NCI-H446 (cell line): ENCODE results near the gene PSME3.
"Not testable (repeated sequence)": the region's sequence is repeated elsewhere in the genome, so short reads cannot be mapped to it uniquely, and the experiment has no call there.

Experiments used
- DNase-seq, 2 experiments: peaks; one replicate each; lab custom pipeline; 2025; lab: John Stamatoyannopoulos, UW

Gene PSME3

DNA sequence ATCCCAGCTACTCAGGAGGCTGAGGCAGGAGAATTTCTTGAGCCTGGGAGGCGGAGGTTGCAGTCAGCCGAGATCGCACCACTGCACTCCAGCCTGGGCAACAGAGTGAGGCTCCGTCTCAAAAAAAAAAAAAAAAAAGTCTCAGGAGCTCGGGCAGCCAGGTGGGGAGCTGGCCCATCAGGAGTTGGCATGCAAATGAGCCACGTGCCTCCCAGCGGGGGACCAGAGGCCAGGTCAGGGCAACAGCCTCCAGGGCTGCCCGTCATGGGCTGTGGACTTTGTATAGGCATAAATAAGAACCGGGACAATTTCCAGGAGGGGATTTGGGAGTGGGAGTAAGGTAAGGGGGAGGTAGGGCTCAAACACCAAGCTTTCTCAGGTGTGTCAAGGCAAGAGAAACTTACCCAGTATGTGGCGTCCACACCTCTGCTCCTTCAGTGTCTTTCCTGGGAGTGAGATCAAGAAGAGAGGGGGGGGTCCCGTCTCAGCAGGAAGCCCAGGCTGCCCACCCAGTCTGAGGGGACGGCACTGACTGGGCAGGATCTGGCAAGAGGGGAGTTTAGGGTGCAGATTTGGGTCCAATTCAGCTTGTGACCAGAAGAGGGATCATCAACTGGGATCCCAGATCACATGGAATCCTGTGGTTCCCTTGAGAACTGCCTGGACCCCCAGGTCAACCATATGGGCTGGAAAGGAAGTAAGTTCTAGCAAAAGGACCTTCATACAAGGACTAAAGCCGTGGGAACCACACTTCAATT is 45.1 kb downstream of the PSME3 start:
- DNase-seq: no peak

DNA sequence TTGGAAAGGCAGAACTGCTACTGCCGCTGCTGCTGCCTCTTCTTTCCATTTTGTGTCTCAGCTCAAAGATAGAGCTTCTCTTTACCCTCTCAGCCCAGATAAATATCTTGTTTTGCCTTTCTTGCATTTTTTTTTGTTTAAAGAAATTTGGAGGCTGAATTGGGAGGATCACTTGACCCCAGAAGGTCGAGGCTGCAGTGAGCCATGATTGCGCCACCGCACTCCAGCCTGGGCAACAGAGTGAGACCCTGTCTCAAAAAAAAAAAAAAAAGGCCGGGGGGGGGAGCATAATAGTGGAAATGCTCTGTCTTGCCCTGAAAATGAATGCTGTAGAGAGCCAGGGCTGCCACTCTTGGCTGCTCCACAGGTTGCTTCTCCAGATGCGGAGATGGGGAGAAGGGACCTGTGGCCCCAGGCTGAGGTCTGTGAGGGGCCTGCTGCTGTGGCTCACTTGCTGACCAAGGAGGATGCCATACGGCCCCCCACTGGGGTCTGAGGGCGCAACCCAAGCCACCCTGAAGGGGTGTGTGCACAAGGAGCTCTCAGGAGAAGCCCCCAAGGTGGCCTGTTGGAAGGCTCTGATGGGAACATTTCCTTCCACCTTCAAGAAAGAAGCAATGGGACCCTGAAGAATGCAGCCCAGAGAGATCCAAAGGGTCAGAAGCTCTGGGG is 45.9 kb downstream of the PSME3 start:
- no peak for DNase-seq

DNA sequence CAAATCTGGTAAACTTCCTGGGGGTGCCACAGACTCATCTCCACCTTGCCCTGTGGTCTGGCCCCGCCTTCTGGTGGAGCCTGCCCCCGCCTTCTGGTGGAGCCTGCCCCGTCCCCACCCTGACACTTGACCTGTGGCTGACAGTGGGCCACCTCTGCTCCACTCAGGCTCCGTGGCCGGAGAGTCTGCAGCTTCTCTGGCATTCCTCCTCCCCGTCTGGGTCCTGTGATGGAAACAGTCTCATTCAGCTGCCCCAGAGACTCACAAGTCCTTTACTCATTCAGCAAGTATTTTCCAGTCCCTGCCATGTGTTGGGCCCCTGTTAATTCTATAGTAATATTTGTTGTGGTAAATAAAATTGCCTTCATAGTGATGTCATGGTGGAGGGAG is 46.4 kb downstream of the PSME3 start:
- DNase-seq: no peak

DNA sequence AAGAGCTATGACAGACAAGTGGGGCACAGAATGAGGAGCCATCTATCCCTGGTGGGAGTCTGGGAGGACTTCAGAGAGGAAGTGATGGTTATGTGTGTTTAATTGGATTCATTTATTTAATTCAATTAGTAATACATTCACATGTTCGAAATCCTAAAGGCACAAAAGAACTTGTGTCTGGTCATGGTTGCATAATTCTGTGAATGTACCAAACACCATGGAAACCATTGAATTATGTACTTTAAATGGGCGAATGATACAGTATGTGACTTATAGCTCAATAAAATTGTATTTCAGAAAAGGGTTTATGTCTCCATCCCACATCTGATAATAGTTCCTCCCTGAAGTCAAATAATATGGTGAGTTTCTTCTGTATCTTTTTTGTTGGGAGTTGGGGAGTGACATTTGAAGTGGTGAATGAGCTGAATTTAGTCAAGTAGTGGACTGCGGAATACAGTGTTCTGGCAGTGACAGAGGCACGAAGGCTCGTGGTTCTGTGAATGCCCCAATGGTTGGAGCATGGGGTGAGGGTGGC is 47.6 kb downstream of the PSME3 start:
- DNase-seq: no peak

DNA sequence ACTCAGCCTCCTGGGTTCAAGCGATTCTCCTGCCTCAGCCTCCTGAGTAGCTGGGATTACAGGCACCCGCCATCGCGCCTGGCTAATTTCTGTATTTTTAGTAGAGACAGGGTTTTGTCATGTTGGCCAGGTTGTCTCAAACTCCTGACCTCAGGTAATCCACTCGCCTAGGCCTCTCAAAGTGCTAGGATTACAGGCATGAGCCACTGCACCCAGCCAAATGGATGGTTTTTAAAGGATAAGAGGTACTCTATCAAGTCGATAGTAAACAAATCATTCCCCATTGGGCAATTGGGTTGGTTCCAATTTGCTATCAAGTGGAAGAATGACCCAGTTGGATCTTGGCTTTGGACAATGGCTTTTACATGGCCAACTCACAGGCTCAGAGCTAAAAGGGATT is 48.5 kb downstream of the PSME3 start:
- DNase-seq: not testable (repeated sequence)

DNA sequence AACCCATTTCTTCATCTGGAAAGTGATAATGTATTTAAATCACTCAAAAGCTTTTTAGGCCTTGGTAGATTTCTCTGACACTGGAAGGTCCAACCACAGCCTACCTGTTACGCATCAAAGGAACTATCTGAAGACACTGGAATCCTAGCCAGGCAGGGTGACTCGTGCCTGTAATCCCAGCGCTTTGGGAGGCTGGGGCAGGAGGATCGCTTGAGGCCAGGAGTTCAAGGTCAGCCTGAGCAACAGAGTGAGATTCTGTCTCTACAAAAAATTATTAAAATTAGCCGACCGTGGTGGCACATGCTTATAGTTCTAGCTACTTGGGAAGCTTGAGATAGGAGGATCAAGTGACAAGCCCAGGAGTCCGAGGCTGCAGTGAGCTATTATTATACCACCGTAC is 49.0 kb downstream of the PSME3 start:
- no peak for DNase-seq

DNA sequence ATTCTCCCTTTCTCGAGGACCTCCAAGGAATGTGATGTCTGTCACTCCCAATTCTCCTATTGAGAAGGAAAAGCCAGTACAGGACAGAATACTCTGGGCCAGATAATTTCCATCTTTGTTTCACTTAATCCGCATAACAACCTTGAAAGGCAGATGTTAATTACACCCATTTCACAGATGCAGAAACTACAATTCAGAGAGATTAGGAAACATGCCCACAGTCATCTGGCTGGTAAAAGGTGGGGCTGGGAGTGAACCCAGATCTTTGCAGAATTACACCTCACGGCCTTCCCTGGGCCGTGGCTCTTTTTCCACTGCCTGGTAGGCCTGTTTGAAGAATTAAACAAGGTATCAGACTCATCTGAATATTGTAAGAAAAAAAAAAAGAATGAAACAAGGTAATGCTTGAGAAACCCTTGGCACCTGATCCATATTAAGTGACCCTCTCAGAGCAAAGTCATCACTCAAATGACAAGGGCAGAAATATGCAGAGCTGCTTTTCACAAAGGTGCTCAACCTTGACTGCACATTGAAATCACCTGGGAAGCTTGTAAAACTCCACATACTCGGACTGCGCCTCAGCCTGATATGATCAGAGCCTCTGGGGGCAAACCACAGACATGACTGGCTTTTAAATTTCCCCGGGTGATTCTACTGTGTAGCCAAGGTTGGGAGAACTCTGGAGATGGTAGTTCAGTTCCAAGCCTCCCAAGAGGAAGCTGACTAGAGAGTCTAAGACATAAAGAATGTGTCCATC is 50.8 kb downstream of the PSME3 start:
- DNase-seq: no peak

DNA sequence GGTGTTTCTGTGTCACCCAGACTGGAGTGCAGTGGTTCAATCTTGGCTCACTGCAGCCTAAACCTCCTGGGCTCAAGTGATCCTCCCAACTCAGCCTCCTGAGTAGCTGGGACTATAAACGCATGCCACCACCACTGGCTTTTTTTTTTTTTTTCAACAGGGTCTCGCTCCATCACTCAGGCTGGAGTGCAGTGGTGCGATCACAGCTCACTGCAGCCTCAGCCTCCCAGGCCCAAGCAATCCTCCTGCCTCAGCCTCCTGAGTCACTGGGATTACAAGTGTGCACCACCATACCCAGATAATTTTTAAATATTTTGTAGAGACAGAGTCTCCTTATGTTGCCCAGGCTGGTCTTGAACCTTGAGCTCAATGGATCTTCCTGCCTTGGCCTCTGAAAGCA is 52.6 kb downstream of the PSME3 start:
- not testable (repeated sequence) for DNase-seq

DNA sequence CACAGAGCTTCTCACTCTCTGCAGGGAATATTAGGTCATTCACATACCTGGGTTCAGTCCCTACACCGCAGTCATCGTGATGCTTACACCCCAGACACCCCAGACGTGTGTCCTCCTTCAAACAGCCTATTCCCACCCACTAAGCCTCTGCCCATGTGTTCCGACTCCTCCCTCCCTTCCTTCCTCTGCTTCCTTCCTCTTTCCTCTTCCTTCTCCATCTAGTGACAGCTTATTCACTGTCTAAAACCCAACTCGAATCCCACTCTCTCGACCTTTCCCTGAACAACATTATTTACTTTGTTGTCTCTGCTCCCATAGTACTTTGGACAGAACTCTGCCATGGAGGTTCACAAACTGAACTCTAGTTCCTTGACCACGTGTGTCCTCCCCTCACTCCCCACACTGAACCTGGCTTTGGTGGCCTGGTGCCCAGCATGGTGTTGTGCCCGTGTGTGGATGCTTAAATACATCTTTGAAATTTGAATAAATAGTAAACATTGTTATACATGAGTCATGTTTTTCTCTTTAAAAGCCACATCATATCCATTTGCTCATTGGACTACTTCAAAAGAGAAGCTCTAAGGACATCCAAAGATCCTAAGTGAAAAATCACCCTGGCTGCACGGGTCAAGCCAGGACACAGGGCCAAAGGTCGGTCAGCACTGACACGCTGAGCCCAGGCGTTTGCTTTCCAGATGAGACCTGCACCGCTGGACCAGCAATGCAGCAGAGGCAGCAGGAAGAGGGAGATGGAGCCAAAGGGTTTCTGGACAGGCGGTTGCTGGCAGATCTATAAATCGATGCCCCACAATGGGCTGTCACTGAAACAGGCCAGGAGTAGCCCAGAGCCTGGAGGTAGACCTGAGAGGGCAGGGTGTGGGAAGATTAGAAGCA is 53.3 kb downstream of the PSME3 start:
- DNase-seq: no peak

DNA sequence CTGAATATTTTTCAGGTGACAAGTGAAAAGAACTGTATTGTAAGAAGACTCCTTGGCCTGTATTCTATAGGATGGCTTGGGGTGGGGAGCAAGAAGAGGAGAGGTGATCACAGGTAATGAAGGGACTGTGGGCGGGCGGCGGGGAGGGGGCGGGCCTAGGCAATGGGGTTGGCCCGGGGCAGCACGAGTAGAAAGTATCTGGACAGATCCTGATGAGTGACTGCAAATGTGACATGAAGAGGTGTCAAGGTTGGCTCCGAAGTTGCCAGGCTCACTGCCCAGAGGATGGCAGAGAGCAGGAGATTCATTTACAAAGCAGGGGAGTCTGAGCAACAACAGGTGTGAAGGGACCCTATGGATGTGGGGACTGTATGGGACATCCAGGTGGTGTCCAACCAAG is 56.6 kb downstream of the PSME3 start:
- DNase-seq: no peak

DNA sequence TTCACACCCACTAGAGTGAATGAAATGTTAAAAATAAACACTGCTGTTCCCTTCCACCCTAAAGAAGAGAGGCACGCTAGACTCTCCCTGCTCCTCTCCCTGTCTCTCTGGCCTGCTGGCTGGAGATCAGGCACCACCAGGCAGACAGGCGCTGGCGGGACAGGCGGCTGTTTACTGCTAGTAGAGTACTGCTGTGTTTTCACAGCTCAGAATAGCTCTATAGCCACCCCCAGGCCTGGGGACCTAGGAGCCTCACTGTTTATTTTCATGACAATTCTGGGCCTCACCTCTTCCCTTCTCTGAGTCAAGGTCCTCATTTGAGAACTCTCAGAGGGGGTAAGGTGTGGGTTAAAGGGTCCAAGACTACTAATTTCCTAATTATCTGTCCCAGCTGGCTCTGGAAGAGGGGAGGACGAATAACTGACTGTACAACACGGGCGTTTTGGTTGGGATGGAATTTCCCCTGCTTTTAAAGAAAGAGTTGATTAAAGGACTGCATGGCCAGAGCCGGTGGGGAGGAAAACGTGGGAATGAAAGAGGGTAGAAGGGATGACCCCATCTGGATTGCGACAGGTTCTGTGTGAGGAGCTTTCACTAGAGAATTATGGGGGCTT is 58.4 kb downstream of the PSME3 start:
- peak in 1 of 2 experiments; percentile 32 for DNase-seq

DNA sequence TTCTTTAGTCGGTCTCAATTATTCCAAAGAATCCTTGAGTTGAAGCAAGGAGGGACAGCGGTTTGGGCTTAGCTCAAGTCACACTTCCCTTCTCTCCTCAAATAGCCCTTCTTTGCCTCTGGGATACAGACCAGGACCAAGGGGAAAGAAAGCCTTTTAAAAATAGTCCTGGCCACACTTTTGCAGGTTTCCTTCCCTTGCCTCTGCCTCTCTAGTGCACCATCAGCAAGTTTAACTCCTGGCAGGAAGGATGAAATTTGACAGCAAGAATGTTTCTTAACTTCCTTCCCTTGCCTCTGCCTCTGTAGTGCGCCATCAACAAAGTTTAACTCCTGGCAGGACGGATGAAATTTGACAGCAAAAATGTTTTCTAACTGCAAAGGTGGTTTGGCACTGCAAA is 60.2 kb downstream of the PSME3 start:
- DNase-seq: no peak
